Neural cell (in vitro differentiated cells): ENCODE results near the gene ARHGEF7. TPM values are rescaled to one million over a fixed set of nuclear protein-coding genes. Genes with fewer than 3 reads are reported as not detected.

Experiments
- H2AFZ ChIP-seq: fragments of 200-600, 300-800 bp; sonication (generic), shearing (Covaris generic); 2 replicates; pipeline ENCODE4 v1.6.0; 2014; ENCODE audit warnings: low read depth, mild to moderate bottlenecking, antibody characterized with exemption, low read length, moderate library complexity
- H3F3A ChIP-seq: fragments of 200-600 bp; shearing (Covaris generic); 2 replicates; pipeline ENCODE4 v1.6.1; 2016; ENCODE audit warnings: mild to moderate bottlenecking, moderate library complexity, mixed read lengths, antibody characterized with exemption, low read length; ENCODE audit not compliant: insufficient read depth, poor library complexity, severe bottlenecking
- H3K27ac ChIP-seq: fragments of 200-600, 300-800 bp; sonication (generic), shearing (Covaris generic); 2 replicates; pipeline ENCODE4 v1.5.1; 2014; ENCODE audit warnings: mild to moderate bottlenecking, low read length, moderate library complexity
- H3K27me3 ChIP-seq: fragments of 300-800, 200-600 bp; sonication (generic), shearing (Covaris generic); 2 replicates; pipeline ENCODE4 v1.6.0; 2014; ENCODE audit warnings: mild to moderate bottlenecking, low read depth, low read length, moderate library complexity; ENCODE audit not compliant: insufficient read depth
- H3K36me3 ChIP-seq: fragments of 300-800, 200-600 bp; sonication (generic), shearing (Covaris generic); 2 replicates; pipeline ENCODE4 v1.5.1; 2014; ENCODE audit warnings: mild to moderate bottlenecking, antibody characterized with exemption, low read length, moderate library complexity; ENCODE audit not compliant: insufficient read depth
- H3K4me2 ChIP-seq: fragments of 300-800, 200-600 bp; sonication (generic), shearing (Covaris generic); 2 replicates; pipeline ENCODE4 v1.6.0; 2014; ENCODE audit warnings: mild to moderate bottlenecking, low read length
- H3K4me3 ChIP-seq: fragments of 300-800, 200-600 bp; sonication (generic), shearing (Covaris generic); 2 replicates; pipeline ENCODE4 v1.5.1; 2014; ENCODE audit warnings: mild to moderate bottlenecking, low read length, moderate library complexity
- H3K79me2 ChIP-seq: fragments of 200-600 bp; shearing (Covaris generic); replicated peaks from 2 replicates; pipeline ENCODE4 v1.6.0; 2014; ENCODE audit warnings: mild to moderate bottlenecking, low read length, moderate library complexity; ENCODE audit not compliant: insufficient read depth
- H3K9ac ChIP-seq: fragments of 300-800, 200-600 bp; sonication (generic), shearing (Covaris generic); 2 replicates; pipeline ENCODE4 v1.6.1; 2016; ENCODE audit warnings: mild to moderate bottlenecking, low read length, mixed read lengths
- H3K9me2 ChIP-seq: fragments of 200-600 bp; shearing (Covaris generic); 2 replicates; pipeline ENCODE4 v1.6.1; 2016; ENCODE audit warnings: mild to moderate bottlenecking, low read length, mixed read lengths; ENCODE audit not compliant: insufficient read depth
- H3K9me3 ChIP-seq: fragments of 200-600, 300-800 bp; sonication (generic), shearing (Covaris generic); 2 replicates; pipeline ENCODE4 v1.6.1; 2016; ENCODE audit warnings: mild to moderate bottlenecking, mixed run types, low read length, moderate library complexity, mixed read lengths
- H4K20me1 ChIP-seq: fragments of 200-600 bp; shearing (Covaris generic); 2 replicates; pipeline ENCODE4 v1.6.1; 2016; ENCODE audit warnings: mild to moderate bottlenecking, mixed run types; ENCODE audit not compliant: insufficient read depth
- EP300 ChIP-seq: fragments of 450-650 bp; conservative IDR thresholded peaks from 2 replicates; pipeline ENCODE4 v1.6.1; 2014; ENCODE audit warnings: antibody characterized with exemption, mild to moderate bottlenecking, moderate library complexity; ENCODE audit not compliant: poor library complexity, severe bottlenecking
- EZH2 ChIP-seq: fragments of 200-600, 300-800 bp; shearing (Covaris generic), sonication (generic); IDR thresholded peaks from 2 replicates; pipeline ENCODE4 v1.6.1; 2014; ENCODE audit warnings: antibody characterized with exemption, low read length, borderline replicate concordance, mild to moderate bottlenecking; ENCODE audit not compliant: insufficient read depth, poor library complexity, severe bottlenecking
- MXI1 ChIP-seq: fragments of 450-650 bp; conservative IDR thresholded peaks from 2 replicates; pipeline ENCODE4 v1.6.1; 2014; ENCODE audit warnings: antibody characterized with exemption, mild to moderate bottlenecking; ENCODE audit not compliant: poor library complexity, severe bottlenecking
- POLR2AphosphoS5 ChIP-seq: IDR thresholded peaks from 2 replicates; pipeline ENCODE4 v1.6.1; 2012
- RAD21 ChIP-seq: fragments of 450-650 bp; conservative IDR thresholded peaks from 2 replicates; pipeline ENCODE4 v1.6.1; 2014; ENCODE audit warnings: antibody characterized with exemption, mild to moderate bottlenecking, moderate library complexity
- SMC3 ChIP-seq: fragments of 450-650 bp; conservative IDR thresholded peaks from 2 replicates; pipeline ENCODE4 v1.6.1; 2014; ENCODE audit warnings: antibody characterized with exemption, mild to moderate bottlenecking, moderate library complexity; ENCODE audit not compliant: poor library complexity
- TAF1 ChIP-seq: IDR thresholded peaks from 2 replicates; pipeline ENCODE4 v1.6.1; 2012; ENCODE audit warnings: low read depth
- polyA plus RNA-seq: library from polyadenylated mRNA; depleted of rRNA; stranded (reverse); fragments of >200 nt; gene quantifications from 2 replicates; pipeline ENCODE4 v1.2.3, GENCODE V29; 2014
- TF ChIP-seq, protein P1 (sequence below): IDR thresholded peaks from 2 replicates; pipeline ENCODE4 v1.6.1; 2012; ENCODE audit warnings: borderline replicate concordance
- TF ChIP-seq, protein P2 (sequence below): fragments of 450-650 bp; IDR thresholded peaks from 2 replicates; pipeline ENCODE4 v1.5.1; 2014; ENCODE audit warnings: antibody characterized with exemption, mild to moderate bottlenecking, moderate library complexity; ENCODE audit not compliant: poor library complexity, severe bottlenecking

The ARHGEF7 gene
- polyA plus RNA-seq, 1 donor from 2014 or later, result 155 TPM

DNA sequence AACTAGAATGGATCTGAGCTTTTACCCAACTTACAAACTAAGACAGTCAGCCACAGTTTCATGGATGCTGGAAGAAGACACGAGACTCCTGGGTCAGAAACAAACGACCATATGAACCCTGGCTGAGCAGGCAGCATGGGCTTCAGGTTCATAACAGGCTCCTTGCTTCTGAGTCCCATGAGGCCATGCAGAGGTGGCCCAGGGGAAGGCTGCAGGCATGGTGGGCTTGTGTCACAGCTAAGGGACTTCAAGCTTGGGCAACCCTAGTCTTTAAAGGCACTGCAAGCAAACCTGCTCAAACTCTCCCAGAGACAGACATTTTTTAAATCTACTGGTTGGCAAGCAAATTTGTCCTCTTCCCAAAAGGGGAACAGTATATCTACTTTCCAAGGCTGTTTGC lies 5.1 kb upstream of the ARHGEF7 start:
- Histone ChIP-seq H2AFZ (no peak overlapping the region), H3K9ac (no peak overlapping the region), H3K27ac (no peak overlapping the region), H3K4me3 (no peak overlapping the region), H4K20me1 (no peaks in the 10 kb centered on the region), H3K9me3 (no peaks in the 10 kb centered on the region), H3K4me2 (no peak overlapping the region), H3K36me3 (no peaks in the 10 kb centered on the region), H3K9me2 (no peaks in the 10 kb centered on the region), H3K27me3 (no peaks in the 10 kb centered on the region), H3K79me2 (no peaks in the 10 kb centered on the region), H3F3A (no peaks in the 10 kb centered on the region)
- TF ChIP-seq EP300 (no peak), MXI1 (no peak), SMC3 (no peak), RAD21 (no peak), TAF1 (no peak), POLR2AphosphoS5 (no peak), EZH2 (no peak)
- TF ChIP-seq, protein P1, sequence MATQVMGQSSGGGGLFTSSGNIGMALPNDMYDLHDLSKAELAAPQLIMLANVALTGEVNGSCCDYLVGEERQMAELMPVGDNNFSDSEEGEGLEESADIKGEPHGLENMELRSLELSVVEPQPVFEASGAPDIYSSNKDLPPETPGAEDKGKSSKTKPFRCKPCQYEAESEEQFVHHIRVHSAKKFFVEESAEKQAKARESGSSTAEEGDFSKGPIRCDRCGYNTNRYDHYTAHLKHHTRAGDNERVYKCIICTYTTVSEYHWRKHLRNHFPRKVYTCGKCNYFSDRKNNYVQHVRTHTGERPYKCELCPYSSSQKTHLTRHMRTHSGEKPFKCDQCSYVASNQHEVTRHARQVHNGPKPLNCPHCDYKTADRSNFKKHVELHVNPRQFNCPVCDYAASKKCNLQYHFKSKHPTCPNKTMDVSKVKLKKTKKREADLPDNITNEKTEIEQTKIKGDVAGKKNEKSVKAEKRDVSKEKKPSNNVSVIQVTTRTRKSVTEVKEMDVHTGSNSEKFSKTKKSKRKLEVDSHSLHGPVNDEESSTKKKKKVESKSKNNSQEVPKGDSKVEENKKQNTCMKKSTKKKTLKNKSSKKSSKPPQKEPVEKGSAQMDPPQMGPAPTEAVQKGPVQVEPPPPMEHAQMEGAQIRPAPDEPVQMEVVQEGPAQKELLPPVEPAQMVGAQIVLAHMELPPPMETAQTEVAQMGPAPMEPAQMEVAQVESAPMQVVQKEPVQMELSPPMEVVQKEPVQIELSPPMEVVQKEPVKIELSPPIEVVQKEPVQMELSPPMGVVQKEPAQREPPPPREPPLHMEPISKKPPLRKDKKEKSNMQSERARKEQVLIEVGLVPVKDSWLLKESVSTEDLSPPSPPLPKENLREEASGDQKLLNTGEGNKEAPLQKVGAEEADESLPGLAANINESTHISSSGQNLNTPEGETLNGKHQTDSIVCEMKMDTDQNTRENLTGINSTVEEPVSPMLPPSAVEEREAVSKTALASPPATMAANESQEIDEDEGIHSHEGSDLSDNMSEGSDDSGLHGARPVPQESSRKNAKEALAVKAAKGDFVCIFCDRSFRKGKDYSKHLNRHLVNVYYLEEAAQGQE, result no peak
- TF ChIP-seq, protein P2, sequence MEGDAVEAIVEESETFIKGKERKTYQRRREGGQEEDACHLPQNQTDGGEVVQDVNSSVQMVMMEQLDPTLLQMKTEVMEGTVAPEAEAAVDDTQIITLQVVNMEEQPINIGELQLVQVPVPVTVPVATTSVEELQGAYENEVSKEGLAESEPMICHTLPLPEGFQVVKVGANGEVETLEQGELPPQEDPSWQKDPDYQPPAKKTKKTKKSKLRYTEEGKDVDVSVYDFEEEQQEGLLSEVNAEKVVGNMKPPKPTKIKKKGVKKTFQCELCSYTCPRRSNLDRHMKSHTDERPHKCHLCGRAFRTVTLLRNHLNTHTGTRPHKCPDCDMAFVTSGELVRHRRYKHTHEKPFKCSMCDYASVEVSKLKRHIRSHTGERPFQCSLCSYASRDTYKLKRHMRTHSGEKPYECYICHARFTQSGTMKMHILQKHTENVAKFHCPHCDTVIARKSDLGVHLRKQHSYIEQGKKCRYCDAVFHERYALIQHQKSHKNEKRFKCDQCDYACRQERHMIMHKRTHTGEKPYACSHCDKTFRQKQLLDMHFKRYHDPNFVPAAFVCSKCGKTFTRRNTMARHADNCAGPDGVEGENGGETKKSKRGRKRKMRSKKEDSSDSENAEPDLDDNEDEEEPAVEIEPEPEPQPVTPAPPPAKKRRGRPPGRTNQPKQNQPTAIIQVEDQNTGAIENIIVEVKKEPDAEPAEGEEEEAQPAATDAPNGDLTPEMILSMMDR, result no peak

DNA sequence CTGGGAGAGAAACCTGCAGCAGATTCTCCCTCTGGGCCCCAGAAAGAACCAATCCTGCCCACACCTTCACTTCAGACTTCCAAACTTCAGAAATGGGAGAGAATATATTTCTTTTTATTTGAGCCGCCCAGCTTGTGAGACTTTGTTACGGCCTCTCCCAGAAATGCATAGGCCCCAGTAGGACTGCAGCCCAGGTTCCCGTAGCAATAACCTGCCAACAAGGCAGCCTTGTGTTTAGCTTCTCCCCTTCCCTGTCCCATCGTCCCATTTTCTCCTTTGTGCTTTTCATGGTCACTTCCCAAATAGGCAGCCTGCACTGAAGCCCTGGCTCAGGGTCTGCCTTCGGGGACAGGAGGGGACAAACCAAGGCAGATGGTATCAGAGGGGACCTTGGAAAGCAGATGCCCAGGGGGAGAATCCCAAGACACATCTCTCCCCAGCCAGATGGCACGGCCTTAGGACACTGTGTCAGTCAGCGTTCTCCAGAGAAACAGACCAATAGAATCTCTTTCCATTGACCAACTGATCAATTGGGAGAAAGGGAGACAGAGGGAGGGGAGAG lies 3.7 kb upstream of the ARHGEF7 start:
- H3K36me3 ChIP-seq, result no peaks in the 10 kb centered on the region
- no peak for TF ChIP-seq TAF1
- no peak for TF ChIP-seq POLR2AphosphoS5
- TF ChIP-seq, protein P1, result no peak
- TF ChIP-seq EP300, result no peak
- no peak for TF ChIP-seq RAD21
- TF ChIP-seq, protein P2, result no peak
- no peak for TF ChIP-seq EZH2
- no peak for TF ChIP-seq SMC3
- TF ChIP-seq MXI1, result no peak
- no peak overlapping the region for H3K4me2 ChIP-seq
- H3K27me3 ChIP-seq, result no peaks in the 10 kb centered on the region
- no peaks in the 10 kb centered on the region for H3K9me3 ChIP-seq
- no peak overlapping the region for H3K9ac ChIP-seq
- no peak overlapping the region for H3K4me3 ChIP-seq
- H3F3A ChIP-seq, result no peaks in the 10 kb centered on the region
- H3K9me2 ChIP-seq, result no peaks in the 10 kb centered on the region
- no peaks in the 10 kb centered on the region for H4K20me1 ChIP-seq
- H2AFZ ChIP-seq, result no peak overlapping the region
- no peak overlapping the region for H3K27ac ChIP-seq
- peaks cover 7% of the 10 kb centered on the region for H3K79me2 ChIP-seq
